ENCODE measurements around the gene OR2H2. TPM values are rescaled to one million over a fixed set of nuclear protein-coding genes. Genes with fewer than 3 reads are reported as not detected.

The OR2H2 gene
- total RNA-seq, 4 donors from 2014 or later, result not detected

- Histone ChIP-seq H3K9me3 (no peaks in the 10 kb centered on the region), H3K27ac (no peak overlapping the region), H3K4me1 (peaks cover 0 to 16% (median 8%) of the 10 kb centered on the region in 4 donors), H3K4me3 (no peak overlapping the region), H3K27me3 (peaks cover 0 to 51% of the 10 kb centered on the region in 2 donors), H3K36me3 (no peaks in the 10 kb centered on the region)
- WGBS, 2 donors, result 83 to 88% methylated on average over 5 of the region's 5 CpGs
- TF ChIP-seq POLR2A (IDR thresholded peaks at IDR 0.05) (no peak), EP300 (IDR thresholded peaks at IDR 0.05) (no peak), CTCF (IDR thresholded peaks at IDR 0.05) (no peak)
- DNase-seq (ENCODE audit: low spot score in 2 of 2), result no peak
These were observed 30.2 kb upstream of the OR2H2 start for GRCh38 chr6:29554764-29555163.

- no peaks in the 10 kb centered on the region for H3K9me3 ChIP-seq
- H3K27me3 ChIP-seq, result peaks cover 0 to 51% of the 10 kb centered on the region in 2 donors
- H3K4me1 ChIP-seq, result peaks cover 0 to 16% (median 8%) of the 10 kb centered on the region in 4 donors
- no peak for DNase-seq (ENCODE audit: low spot score in 2 of 2)
- no peak overlapping the region for H3K27ac ChIP-seq
- no peaks in the 10 kb centered on the region for H3K36me3 ChIP-seq
- TF ChIP-seq CTCF (IDR thresholded peaks at IDR 0.05) (no peak), POLR2A (IDR thresholded peaks at IDR 0.05) (no peak), EP300 (IDR thresholded peaks at IDR 0.05) (no peak)
- no peak overlapping the region for H3K4me3 ChIP-seq
These were observed 27.6 kb upstream of the OR2H2 start for GRCh38 chr6:29557320-29557719.

- no peak for DNase-seq (ENCODE audit: low spot score in 2 of 2)
- TF ChIP-seq EP300 (IDR thresholded peaks at IDR 0.05) (no peak), POLR2A (IDR thresholded peaks at IDR 0.05) (no peak), CTCF (IDR thresholded peaks at IDR 0.05) (no peak)
- H3K9me3 ChIP-seq, result no peaks in the 10 kb centered on the region
- H3K4me1 ChIP-seq, result peaks cover 0 to 6% (median 3%) of the 10 kb centered on the region in 4 donors
- H3K27ac ChIP-seq, result no peak overlapping the region
- H3K27me3 ChIP-seq, result peaks cover 0 to 42% of the 10 kb centered on the region in 2 donors
- H3K36me3 ChIP-seq, result no peaks in the 10 kb centered on the region
- 91 to 93% methylated on average over 22 of the region's 22 CpGs for WGBS, 2 donors
- H3K4me3 ChIP-seq, result no peak overlapping the region
These were observed 26.4 kb upstream of the OR2H2 start for GRCh38 chr6:29558439-29559079.

- TF ChIP-seq POLR2A (IDR thresholded peaks at IDR 0.05) (no peak), EP300 (IDR thresholded peaks at IDR 0.05) (no peak), CTCF (IDR thresholded peaks at IDR 0.05) (no peak)
- Histone ChIP-seq H3K27me3 (peaks cover 0 to 32% of the 10 kb centered on the region in 2 donors), H3K27ac (no peak within 1 kb of the TSS), H3K36me3 (no peaks in the 10 kb centered on the region), H3K4me3 (no peak within 1 kb of the TSS), H3K4me1 (no peaks in the 10 kb centered on the region), H3K9me3 (no peaks in the 10 kb centered on the region)
- DNase-seq (ENCODE audit: low spot score in 2 of 2), result no peak
- WGBS, 2 donors, result 77 to 80% methylated on average over 6 of the region's 6 CpGs
These were observed 25.2 kb upstream of the OR2H2 start, which contains the start of gene UBD for GRCh38 chr6:29559524-29560287. Gene UBD (minus strand): TSS chr6:29559732. CDS start chr6:29559701, 31 bp downstream.

- Histone ChIP-seq H3K27me3 (peaks cover 0 to 18% of the 10 kb centered on the region in 2 donors), H3K9me3 (no peaks in the 10 kb centered on the region), H3K4me3 (no peak overlapping the region), H3K27ac (no peak overlapping the region), H3K36me3 (no peaks in the 10 kb centered on the region), H3K4me1 (no peaks in the 10 kb centered on the region)
- TF ChIP-seq POLR2A (IDR thresholded peaks at IDR 0.05) (no peak), EP300 (IDR thresholded peaks at IDR 0.05) (no peak)
- no peak for DNase-seq (ENCODE audit: low spot score in 2 of 2)
These were observed 23.8 kb upstream of the OR2H2 start for GRCh38 chr6:29561091-29561490.

Measured in tibial nerve (tissue), 4 donors.